Skeletal muscle tissue (tissue), 4 donors: ENCODE data around the gene SH2D1B. TPM values are rescaled to one million over a fixed set of nuclear protein-coding genes. Genes with fewer than 3 reads are reported as not detected.

Experiments used
- H3K27ac ChIP-seq: one replicate; pipeline ENCODE4 v1.7.0; 2013; ENCODE audit warnings: mild to moderate bottlenecking, low read depth, low read length, inconsistent platforms
- H3K27me3 ChIP-seq, 3 donors: one replicate each; pipeline ENCODE4 v1.7.0; 2013; ENCODE audit warnings: low read length in 3 of 3; ENCODE audit not compliant: control insufficient read depth in 3 of 3, insufficient read depth in 3 of 3
- H3K36me3 ChIP-seq, 3 donors: one replicate each; pipeline ENCODE4 v1.7.0; 2013; ENCODE audit warnings: low read length in 3 of 3; ENCODE audit not compliant: control insufficient read depth in 3 of 3, insufficient read depth in 3 of 3
- H3K4me1 ChIP-seq, 3 donors: one replicate each; pipeline ENCODE4 v1.7.0; 2013; ENCODE audit warnings: low read length in 3 of 3, mild to moderate bottlenecking in 3 of 3; ENCODE audit not compliant: control insufficient read depth in 3 of 3, insufficient read depth in 3 of 3
- H3K4me3 ChIP-seq, 3 donors: one replicate each; pipeline ENCODE4 v1.7.0; 2013; ENCODE audit warnings: low read length in 3 of 3
- H3K9ac ChIP-seq, 3 donors: one replicate each; pipeline ENCODE4 v1.7.0; 2013; ENCODE audit warnings: low read length in 3 of 3, mild to moderate bottlenecking in 3 of 3, moderate library complexity in 2 of 3, low read depth in 1 of 3
- H3K9me3 ChIP-seq, 3 donors: one replicate each; pipeline ENCODE4 v1.7.0; 2013; ENCODE audit warnings: low read length in 3 of 3; ENCODE audit not compliant: control insufficient read depth in 3 of 3
- total RNA-seq: library from RNA; depleted of rRNA; stranded (reverse); fragments of >200 nt; gene quantifications from one replicate; pipeline ENCODE4 v1.2.3, GENCODE V29; 2014
- donor health status: Osteomylitis.

Gene SH2D1B
- total RNA-seq, 1 donor from 2014 or later: 0.52 TPM

- Histone ChIP-seq H3K9me3 (no peaks in the 10 kb centered on the region), H3K4me3 (no peak overlapping the region), H3K4me1 (no peaks in the 10 kb centered on the region), H3K27me3 (peaks cover 0 to 3% (median 0%) of the 10 kb centered on the region in 3 donors), H3K9ac (no peak overlapping the region), H3K36me3 (no peaks in the 10 kb centered on the region), H3K27ac (no peak overlapping the region)
These were observed 45.8 kb downstream of the SH2D1B start for GRCh38 chr1:162366149-162366548.

- no peaks in the 10 kb centered on the region for H3K36me3 ChIP-seq
- H3K4me1 ChIP-seq: no peaks in the 10 kb centered on the region
- H3K27me3 ChIP-seq: peaks cover 0 to 3% (median 0%) of the 10 kb centered on the region in 3 donors
- H3K27ac ChIP-seq: no peak overlapping the region
- no peak overlapping the region for H3K9ac ChIP-seq
- no peaks in the 10 kb centered on the region for H3K9me3 ChIP-seq
- H3K4me3 ChIP-seq: no peak overlapping the region
These were observed 46.5 kb downstream of the SH2D1B start for GRCh38 chr1:162365284-162366020.

GRCh38 chr1:162364498-162364897 is 47.4 kb downstream of the SH2D1B start:
- no peak overlapping the region for H3K4me3 ChIP-seq
- no peaks in the 10 kb centered on the region for H3K4me1 ChIP-seq
- no peak overlapping the region for H3K9ac ChIP-seq
- H3K27me3 ChIP-seq: peaks cover 0 to 3% (median 0%) of the 10 kb centered on the region in 3 donors
- no peaks in the 10 kb centered on the region for H3K9me3 ChIP-seq
- no peak overlapping the region for H3K27ac ChIP-seq
- no peaks in the 10 kb centered on the region for H3K36me3 ChIP-seq

- Histone ChIP-seq H3K4me3 (no peak overlapping the region), H3K9me3 (no peaks in the 10 kb centered on the region), H3K9ac (no peak overlapping the region), H3K27me3 (peaks cover 0 to 3% (median 0%) of the 10 kb centered on the region in 3 donors), H3K4me1 (no peaks in the 10 kb centered on the region), H3K36me3 (no peaks in the 10 kb centered on the region), H3K27ac (no peak overlapping the region)
These were observed 48.1 kb downstream of the SH2D1B start for GRCh38 chr1:162363823-162364222.

- no peak overlapping the region for H3K27ac ChIP-seq
- no peak overlapping the region for H3K4me3 ChIP-seq
- peaks cover 0 to 3% (median 0%) of the 10 kb centered on the region in 3 donors for H3K27me3 ChIP-seq
- no peaks in the 10 kb centered on the region for H3K9me3 ChIP-seq
- H3K9ac ChIP-seq: no peak overlapping the region
- no peaks in the 10 kb centered on the region for H3K36me3 ChIP-seq
- H3K4me1 ChIP-seq: no peaks in the 10 kb centered on the region
These were observed 50.6 kb downstream of the SH2D1B start for GRCh38 chr1:162361349-162361748.

GRCh38 chr1:162360874-162361260 is 51.1 kb downstream of the SH2D1B start:
- Histone ChIP-seq H3K4me1 (no peaks in the 10 kb centered on the region), H3K27me3 (peaks cover 0 to 1% (median 0%) of the 10 kb centered on the region in 3 donors), H3K4me3 (no peak overlapping the region), H3K36me3 (no peaks in the 10 kb centered on the region), H3K27ac (no peak overlapping the region), H3K9me3 (no peaks in the 10 kb centered on the region), H3K9ac (no peak overlapping the region)

- Histone ChIP-seq H3K9me3 (no peaks in the 10 kb centered on the region), H3K27ac (no peak overlapping the region), H3K27me3 (no peaks in the 10 kb centered on the region), H3K36me3 (no peaks in the 10 kb centered on the region), H3K9ac (no peak overlapping the region), H3K4me1 (no peaks in the 10 kb centered on the region), H3K4me3 (no peak overlapping the region)
These were observed 51.6 kb downstream of the SH2D1B start for GRCh38 chr1:162360237-162360873.

- no peak overlapping the region for H3K27ac ChIP-seq
These were observed 52.3 kb downstream of the SH2D1B start for GRCh38 chr1:162359523-162360236.

GRCh38 chr1:162358928-162359327 is 53.0 kb downstream of the SH2D1B start:
- H3K27ac ChIP-seq: no peak overlapping the region
- no peaks in the 10 kb centered on the region for H3K9me3 ChIP-seq
- no peak overlapping the region for H3K4me3 ChIP-seq
- H3K9ac ChIP-seq: no peak overlapping the region
- H3K36me3 ChIP-seq: no peaks in the 10 kb centered on the region
- no peaks in the 10 kb centered on the region for H3K27me3 ChIP-seq
- H3K4me1 ChIP-seq: no peaks in the 10 kb centered on the region

More at GRCh38 chr1:162359523-162360236, 52.3 kb downstream of the SH2D1B start:
- H3K4me3 ChIP-seq: no peak overlapping the region
- no peaks in the 10 kb centered on the region for H3K4me1 ChIP-seq
- no peaks in the 10 kb centered on the region for H3K9me3 ChIP-seq
- H3K9ac ChIP-seq: no peak overlapping the region
- no peaks in the 10 kb centered on the region for H3K27me3 ChIP-seq
- no peaks in the 10 kb centered on the region for H3K36me3 ChIP-seq
